ENCODE results near the gene CDH10.

The CDH10 gene

DNA sequence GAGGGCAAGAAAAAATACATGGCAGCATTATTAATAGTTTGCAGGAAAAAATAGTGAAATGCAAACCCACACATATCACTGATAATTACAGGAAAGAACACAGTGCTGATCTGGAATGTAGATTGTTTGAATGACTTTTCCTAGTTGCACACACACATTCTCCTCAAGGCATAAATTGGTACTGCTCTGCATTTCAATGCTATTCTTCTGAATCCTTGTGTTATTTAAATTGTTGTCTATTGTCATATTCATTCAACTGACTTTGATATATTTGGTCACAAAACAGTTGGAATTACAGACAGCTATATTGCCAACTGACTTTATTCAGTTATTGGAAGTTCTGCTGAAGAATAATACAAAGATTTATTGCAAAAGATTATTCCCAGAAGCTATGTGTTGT lies 139.5 kb downstream of the CDH10 start:
- DNase-seq (ENCODE audit: low read depth in 1 of 2, low spot score in 1 of 2): no peak
- in situ Hi-C loops (cut with HindIII; ENCODE audit: low pct_unique_long_range_greater_than_20kb, low sequenced_read_pairs): no loop called here
- no peak for TF ChIP-seq JUND (IDR thresholded peaks at IDR 0.05; ENCODE audit: low read depth)

- in situ Hi-C loops (cut with HindIII; ENCODE audit: low pct_unique_long_range_greater_than_20kb, low sequenced_read_pairs): no loop called here
- no peak for DNase-seq (ENCODE audit: low read depth in 1 of 2, low spot score in 1 of 2)
- TF ChIP-seq JUND (IDR thresholded peaks at IDR 0.05; ENCODE audit: low read depth): no peak
Observed at GRCh38 chr5:24497591-24498157, 147.1 kb downstream of the CDH10 start.

GRCh38 chr5:24497145-24497544 lies 147.6 kb downstream of the CDH10 start:
- in situ Hi-C loops (cut with HindIII; ENCODE audit: low pct_unique_long_range_greater_than_20kb, low sequenced_read_pairs): no loop called here
- DNase-seq (ENCODE audit: low read depth in 1 of 2, low spot score in 1 of 2): no peak
- no peak for TF ChIP-seq JUND (IDR thresholded peaks at IDR 0.05; ENCODE audit: low read depth)

DNA sequence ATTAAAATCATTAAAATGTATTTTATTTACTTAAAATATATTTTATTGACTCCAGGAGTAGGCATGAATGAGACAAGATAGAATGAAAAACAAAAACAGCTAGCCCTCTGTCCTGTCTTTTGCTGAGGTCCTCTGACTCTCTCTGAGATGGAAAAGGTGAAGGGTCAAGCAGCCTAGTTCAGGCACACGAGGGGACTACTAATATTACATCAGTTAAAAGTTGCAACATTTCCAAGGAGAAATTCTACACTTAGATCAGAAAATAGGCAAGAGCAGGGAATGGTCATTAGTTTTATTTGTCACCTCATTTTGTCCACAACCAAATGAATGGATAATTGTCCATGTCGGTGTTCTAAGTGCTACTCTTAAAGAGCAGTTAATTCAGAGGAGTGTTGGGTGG lies 148.5 kb downstream of the CDH10 start:
- no peak for DNase-seq (ENCODE audit: low read depth in 1 of 2, low spot score in 1 of 2)
- in situ Hi-C loops (cut with HindIII; ENCODE audit: low pct_unique_long_range_greater_than_20kb, low sequenced_read_pairs): no loop called here
- no peak for TF ChIP-seq JUND (IDR thresholded peaks at IDR 0.05; ENCODE audit: low read depth)

DNA sequence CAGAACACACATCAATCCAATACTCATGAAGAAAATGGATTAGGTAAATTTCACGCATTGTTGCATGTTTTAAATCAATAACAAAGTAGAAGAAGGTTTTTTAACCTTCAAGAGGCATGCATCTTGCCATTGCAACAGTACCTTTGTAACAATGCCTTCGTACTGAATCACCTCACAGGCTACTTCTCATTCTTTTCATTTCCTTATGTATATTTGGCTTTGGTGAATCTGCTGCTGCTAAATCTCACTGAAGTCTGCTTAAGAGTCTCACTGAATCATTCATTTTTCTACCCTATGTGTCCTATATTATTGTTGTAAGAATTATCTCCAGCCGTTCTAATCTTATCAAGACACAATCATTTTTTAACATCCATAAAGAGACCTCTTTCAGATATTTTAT lies 152.5 kb downstream of the CDH10 start:
- no peak for DNase-seq (ENCODE audit: low read depth in 1 of 2, low spot score in 1 of 2)
- TF ChIP-seq JUND (IDR thresholded peaks at IDR 0.05; ENCODE audit: low read depth): no peak
- in situ Hi-C loops (cut with HindIII; ENCODE audit: low pct_unique_long_range_greater_than_20kb, low sequenced_read_pairs): no loop called here

- no peak for DNase-seq (ENCODE audit: low read depth in 1 of 2, low spot score in 1 of 2)
- in situ Hi-C loops (cut with HindIII; ENCODE audit: low pct_unique_long_range_greater_than_20kb, low sequenced_read_pairs): no loop called here
- TF ChIP-seq JUND (IDR thresholded peaks at IDR 0.05; ENCODE audit: low read depth): no peak
Observed at GRCh38 chr5:24491490-24491889, 153.3 kb downstream of the CDH10 start.

GRCh38 chr5:24487368-24488229 lies 157.2 kb downstream of the CDH10 start:
- in situ Hi-C loops (cut with HindIII; ENCODE audit: low pct_unique_long_range_greater_than_20kb, low sequenced_read_pairs): no loop called here
- no peak for DNase-seq (ENCODE audit: low read depth in 1 of 2, low spot score in 1 of 2)
- TF ChIP-seq JUND (IDR thresholded peaks at IDR 0.05; ENCODE audit: low read depth): no peak

DNA sequence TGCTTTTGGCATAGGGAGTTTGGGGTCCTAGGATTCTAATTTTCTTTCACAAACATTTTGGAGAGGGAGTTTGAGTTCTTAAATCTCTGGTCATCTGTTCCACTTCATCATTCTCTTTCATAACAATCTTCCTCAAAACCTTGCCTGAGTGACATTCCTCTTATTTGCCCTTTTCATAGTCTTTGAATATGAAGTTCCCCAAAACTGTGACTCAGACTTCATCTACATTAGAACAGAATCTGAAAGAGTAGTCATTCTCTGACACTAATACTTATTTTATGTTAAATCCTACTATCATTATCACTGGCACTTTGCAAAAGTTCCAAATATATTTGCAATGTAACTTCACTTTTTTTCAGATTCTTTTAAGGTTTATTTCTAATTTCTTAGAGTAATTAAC lies 163.8 kb downstream of the CDH10 start:
- TF ChIP-seq JUND (IDR thresholded peaks at IDR 0.05; ENCODE audit: low read depth): no peak
- in situ Hi-C loops (cut with HindIII; ENCODE audit: low pct_unique_long_range_greater_than_20kb, low sequenced_read_pairs): no loop called here
- no peak for DNase-seq (ENCODE audit: low read depth in 1 of 2, low spot score in 1 of 2)

- no peak for TF ChIP-seq JUND (IDR thresholded peaks at IDR 0.05; ENCODE audit: low read depth)
- in situ Hi-C loops (cut with HindIII; ENCODE audit: low pct_unique_long_range_greater_than_20kb, low sequenced_read_pairs): no loop called here
- DNase-seq (ENCODE audit: low read depth in 1 of 2, low spot score in 1 of 2): no peak
Observed at GRCh38 chr5:24477958-24478357, 166.8 kb downstream of the CDH10 start.

DNA sequence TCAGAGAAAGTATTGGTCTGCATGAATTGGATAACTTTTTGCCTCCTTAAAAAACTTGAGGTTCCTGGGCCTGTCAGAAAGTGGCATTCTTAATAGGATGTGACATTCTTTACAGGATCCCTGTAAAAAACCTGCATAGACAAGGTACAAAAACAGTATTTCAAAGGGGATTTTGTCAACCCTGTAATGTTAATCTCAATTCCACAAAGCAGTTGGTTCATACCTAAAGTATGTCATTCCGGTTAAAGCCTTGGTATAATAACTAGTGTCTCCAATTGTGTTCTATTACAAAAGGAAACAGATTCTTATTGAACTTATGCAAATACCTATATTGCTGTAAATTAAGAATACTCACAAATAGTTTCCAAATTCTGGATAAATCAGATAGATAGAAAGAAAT lies 169.7 kb downstream of the CDH10 start:
- in situ Hi-C loops (cut with HindIII; ENCODE audit: low pct_unique_long_range_greater_than_20kb, low sequenced_read_pairs): no loop called here
- DNase-seq (ENCODE audit: low read depth in 1 of 2, low spot score in 1 of 2): no peak
- no peak for TF ChIP-seq JUND (IDR thresholded peaks at IDR 0.05; ENCODE audit: low read depth)

GRCh38 chr5:24474685-24475084 lies 170.1 kb downstream of the CDH10 start:
- no peak for TF ChIP-seq JUND (IDR thresholded peaks at IDR 0.05; ENCODE audit: low read depth)
- in situ Hi-C loops (cut with HindIII; ENCODE audit: low pct_unique_long_range_greater_than_20kb, low sequenced_read_pairs): no loop called here
- DNase-seq (ENCODE audit: low read depth in 1 of 2, low spot score in 1 of 2): no peak

- DNase-seq (ENCODE audit: low read depth in 1 of 2, low spot score in 1 of 2): no peak
- in situ Hi-C loops (cut with HindIII; ENCODE audit: low pct_unique_long_range_greater_than_20kb, low sequenced_read_pairs): no loop called here
- no peak for TF ChIP-seq JUND (IDR thresholded peaks at IDR 0.05; ENCODE audit: low read depth)
Observed at GRCh38 chr5:24472518-24472917, 172.3 kb downstream of the CDH10 start.

DNA sequence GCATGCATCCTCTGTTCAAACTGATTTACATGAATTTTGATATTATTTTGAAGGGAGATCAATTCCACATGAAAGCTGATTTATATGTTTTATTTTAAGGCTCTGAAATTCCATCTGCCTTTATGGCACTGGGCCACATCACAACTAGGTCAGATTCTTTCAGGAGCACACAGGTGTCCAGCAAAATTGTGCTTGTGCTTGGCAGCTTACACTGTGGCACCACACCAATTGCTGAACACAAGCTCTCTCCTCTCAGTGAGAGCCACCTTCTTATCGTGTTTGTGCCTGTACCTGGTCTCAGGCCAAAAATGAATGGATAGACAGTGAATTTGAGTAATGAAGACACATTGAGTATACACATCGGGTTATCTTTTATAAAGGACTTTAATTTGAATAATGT lies 200.4 kb downstream of the CDH10 start:
- DNase-seq (ENCODE audit: low read depth in 1 of 2, low spot score in 1 of 2): no peak
- TF ChIP-seq JUND (IDR thresholded peaks at IDR 0.05; ENCODE audit: low read depth): no peak
- in situ Hi-C loops (cut with HindIII; ENCODE audit: low pct_unique_long_range_greater_than_20kb, low sequenced_read_pairs): no loop called here

All from T47D (cell line).